Measurements from ENCODE around the gene BAZ1A.

GRCh38 chr14:34750233-34750632 is 124.9 kb downstream of the BAZ1A start:
- TF ChIP-seq CREB1 (CRISPR knock-in tag; IDR thresholded peaks at IDR 0.05; ENCODE audit: low read depth) (no peak), CTCF (conservative IDR thresholded peaks at IDR 0.05; ENCODE audit: low read depth in 2 of 2) (no peak), REST (IDR thresholded peaks at IDR 0.05; ENCODE audit: unreplicated experiment) (no peak), EZH2 (IDR thresholded peaks at IDR 0.05; ENCODE audit: low read depth, unreplicated experiment) (no peak), POLR2AphosphoS5 (IDR thresholded peaks at IDR 0.05; ENCODE audit: low read depth) (no peak), EZH2phosphoT487 (IDR thresholded peaks at IDR 0.05; ENCODE audit: unreplicated experiment) (no peak), ZNF331 (CRISPR knock-in tag; IDR thresholded peaks at IDR 0.05; ENCODE audit: low read depth) (no peak)
